HepG2 (cell line): ENCODE measurements around the gene ME3. TPM values are rescaled to one million over a fixed set of nuclear protein-coding genes. Genes with fewer than 3 reads are reported as not detected.

Experiments
- ATF7-NPFF ChIP-seq: sonication (generic); formaldehyde crosslinking; IDR thresholded peaks from 2 replicates; pipeline ENCODE4 v1.8.1; 2023; ENCODE audit warnings: mild to moderate bottlenecking, low read depth, missing genetic modification reagents, moderate library complexity
- BRCA1 ChIP-seq: sonication (generic); formaldehyde crosslinking; IDR thresholded peaks from 2 replicates; pipeline ENCODE4 v1.4.0; 2020; ENCODE audit warnings: missing genetic modification reagents
- FOXJ3 ChIP-seq: sonication (generic); formaldehyde crosslinking; IDR thresholded peaks from 2 replicates; pipeline ENCODE4 v1.4.0; 2020; ENCODE audit warnings: missing genetic modification reagents, mild to moderate bottlenecking, borderline replicate concordance
- HDAC1 ChIP-seq: sonication (generic); formaldehyde crosslinking; IDR thresholded peaks from 2 replicates; pipeline ENCODE4 v1.5.1; 2020; ENCODE audit warnings: mild to moderate bottlenecking, missing genetic modification reagents
- HHEX ChIP-seq: IDR thresholded peaks from 2 replicates; pipeline ENCODE4 v1.6.1; 2016; ENCODE audit warnings: control low read depth
- HNRNPUL1 ChIP-seq: fragments of 200-400 bp; formaldehyde crosslinking; IDR thresholded peaks from 2 replicates; pipeline ENCODE4 v1.6.1; 2017; ENCODE audit warnings: low read depth, mild to moderate bottlenecking, low read length, moderate library complexity
- ISL2 ChIP-seq: sonication (generic); formaldehyde crosslinking; IDR thresholded peaks from 2 replicates; pipeline ENCODE4 v1.5.0; 2020; ENCODE audit warnings: missing genetic modification reagents
- KDM2A ChIP-seq: sonication (generic); formaldehyde crosslinking; IDR thresholded peaks from 2 replicates; pipeline ENCODE4 v1.4.0; 2020; ENCODE audit warnings: low read depth, missing genetic modification reagents, borderline replicate concordance
- MAFF ChIP-seq: IDR thresholded peaks from 2 replicates; pipeline ENCODE4 v1.6.1; 2011; ENCODE audit warnings: low read depth, low read length, improper control_type of control experiment
- NR2F6 ChIP-seq, 2 experiments: IDR thresholded peaks; 2 replicates each; pipeline ENCODE4 v1.6.1; 2016; ENCODE audit warnings: antibody characterized with exemption in 1 of 2, mild to moderate bottlenecking in 1 of 2
- POLR2G ChIP-seq: fragments of 200-400 bp; formaldehyde crosslinking; IDR thresholded peaks from 2 replicates; pipeline ENCODE4 v1.6.1; 2018; ENCODE audit warnings: mild to moderate bottlenecking, low read depth, low read length, moderate library complexity
- RAD21 ChIP-seq: fragments of 450-650 bp; formaldehyde crosslinking; IDR thresholded peaks from 2 replicates; pipeline ENCODE4 v1.5.0; 2020; ENCODE audit warnings: mild to moderate bottlenecking
- RARA ChIP-seq: IDR thresholded peaks from 2 replicates; pipeline ENCODE4 v1.6.1; 2016; ENCODE audit warnings: missing genetic modification reagents, missing compliant biosample characterization
- SIX4 ChIP-seq: sonication (generic); formaldehyde crosslinking; IDR thresholded peaks from 2 replicates; pipeline ENCODE4 v1.4.0; 2020; ENCODE audit warnings: missing genetic modification reagents
- SNRNP70 ChIP-seq: fragments of 200-400 bp; formaldehyde crosslinking; IDR thresholded peaks from 2 replicates; pipeline ENCODE4 v1.6.1; 2017; ENCODE audit warnings: mild to moderate bottlenecking, low read depth, low read length, moderate library complexity
- SUZ12 ChIP-seq: fragments of 150-350 bp; IDR thresholded peaks from 2 replicates; pipeline ENCODE4 v1.6.1; 2014; ENCODE audit warnings: low read depth, low read length
- TBX3 ChIP-seq: fragments of 450-650 bp; IDR thresholded peaks from 2 replicates; pipeline ENCODE4 v1.6.1; 2017; ENCODE audit warnings: antibody characterized with exemption, mild to moderate bottlenecking, inconsistent platforms, borderline replicate concordance
- ZFP36L1 ChIP-seq: sonication (generic); formaldehyde crosslinking; IDR thresholded peaks from 2 replicates; pipeline ENCODE4 v1.8.0; 2022; ENCODE audit warnings: mild to moderate bottlenecking, missing genetic modification reagents, moderate library complexity
- ZNF12 ChIP-seq: sonication (generic); formaldehyde crosslinking; IDR thresholded peaks from 2 replicates; pipeline ENCODE4 v1.5.0; 2020; ENCODE audit warnings: missing genetic modification reagents
- ZNF251 ChIP-seq: sonication (generic); formaldehyde crosslinking; IDR thresholded peaks from 2 replicates; pipeline ENCODE4 v1.9.0; 2021; ENCODE audit warnings: mild to moderate bottlenecking, missing genetic modification reagents
- ZNF468 ChIP-seq: sonication (generic); formaldehyde crosslinking; IDR thresholded peaks from 2 replicates; pipeline ENCODE4 v1.8.0; 2022; ENCODE audit warnings: mild to moderate bottlenecking, moderate library complexity, missing genetic modification reagents
- polyA plus RNA-seq, 8 experiments: library from polyadenylated mRNA; depleted of rRNA in 3 of 8; stranded (reverse) in 7 of 8; unstranded in 1 of 8; fragments of >200 nt; fragmentation: Illumina TruSeq in 4 of 8; extraction: Trizol in 4 of 8; gene quantifications; 2 replicates each; pipeline versions ENCODE4 v1.2.1 to v1.2.3, GENCODE V29; 2011 to 2016; ENCODE audit warnings: low read depth in 4 of 8, missing spikeins in 1 of 8, mixed read lengths in 1 of 8; ENCODE audit not compliant: insufficient read depth in 1 of 8
- total RNA-seq, 5 experiments: library from RNA; depleted of rRNA; stranded (reverse); fragments of >200 nt; fragmentation: Illumina TruSeq; extraction: Trizol; gene quantifications; 2 replicates each; pipeline ENCODE4 v1.2.3, GENCODE V29; 2016; ENCODE audit warnings: low read depth in 1 of 5
- TF ChIP-seq, protein P1 (sequence below): sonication (generic); formaldehyde crosslinking; IDR thresholded peaks from 2 replicates; pipeline ENCODE4 v1.4.0; 2020; ENCODE audit warnings: mild to moderate bottlenecking, missing genetic modification reagents
- TF ChIP-seq, protein P2 (sequence below): sonication (generic); formaldehyde crosslinking; IDR thresholded peaks from 2 replicates; pipeline ENCODE4 v1.8.1; 2022; ENCODE audit warnings: low read depth, mild to moderate bottlenecking, missing genetic modification reagents
- TF ChIP-seq, protein P3 (sequence below): sonication (generic); formaldehyde crosslinking; IDR thresholded peaks from 2 replicates; pipeline ENCODE4 v1.5.0; 2020; ENCODE audit warnings: missing genetic modification reagents

Gene ME3
- total and polyA plus RNA-seq, 2 of the 13 experiments (the other 11 are each of a cell fraction or from before 2014, with no cell fraction given) = not detected

DNA sequence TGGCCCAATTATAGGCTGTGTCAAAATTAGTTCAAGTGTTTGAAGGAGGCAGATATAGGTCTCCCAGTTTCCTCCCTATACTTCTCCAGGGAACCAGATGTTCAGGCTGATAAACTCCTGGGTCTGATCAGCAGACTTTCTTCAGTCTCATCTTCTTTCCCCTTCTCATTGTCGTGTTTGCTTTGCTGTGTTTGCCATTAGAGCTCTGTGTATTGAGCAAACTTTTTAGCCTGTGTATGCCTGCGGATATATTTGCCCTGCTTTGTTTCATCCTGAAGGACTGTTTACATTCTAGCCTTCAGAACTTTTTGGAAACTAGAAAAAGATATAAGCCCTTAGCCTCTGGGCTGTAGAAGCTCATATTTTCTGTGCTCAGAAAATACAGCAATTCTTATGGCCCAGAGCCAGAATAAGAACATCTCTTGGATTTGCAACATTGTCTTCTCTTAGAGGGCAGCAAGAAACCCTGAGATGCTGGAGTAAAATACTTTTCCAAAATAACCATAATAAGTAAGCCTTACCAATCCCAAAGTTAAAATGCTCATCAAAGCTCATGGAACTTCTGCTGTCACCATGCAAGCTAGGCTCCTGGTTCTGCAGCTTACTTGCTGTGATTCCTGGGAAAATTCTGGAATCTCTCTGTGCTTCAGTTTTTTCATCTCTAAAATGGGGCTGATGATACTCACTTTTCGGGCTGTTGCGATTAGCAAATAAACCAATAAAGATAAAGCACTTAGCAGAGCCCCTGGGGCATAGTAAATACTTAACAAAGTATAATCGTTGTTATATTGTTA, 34.1 kb upstream of the ME3 start (continued):
- TF ChIP-seq, protein P1, sequence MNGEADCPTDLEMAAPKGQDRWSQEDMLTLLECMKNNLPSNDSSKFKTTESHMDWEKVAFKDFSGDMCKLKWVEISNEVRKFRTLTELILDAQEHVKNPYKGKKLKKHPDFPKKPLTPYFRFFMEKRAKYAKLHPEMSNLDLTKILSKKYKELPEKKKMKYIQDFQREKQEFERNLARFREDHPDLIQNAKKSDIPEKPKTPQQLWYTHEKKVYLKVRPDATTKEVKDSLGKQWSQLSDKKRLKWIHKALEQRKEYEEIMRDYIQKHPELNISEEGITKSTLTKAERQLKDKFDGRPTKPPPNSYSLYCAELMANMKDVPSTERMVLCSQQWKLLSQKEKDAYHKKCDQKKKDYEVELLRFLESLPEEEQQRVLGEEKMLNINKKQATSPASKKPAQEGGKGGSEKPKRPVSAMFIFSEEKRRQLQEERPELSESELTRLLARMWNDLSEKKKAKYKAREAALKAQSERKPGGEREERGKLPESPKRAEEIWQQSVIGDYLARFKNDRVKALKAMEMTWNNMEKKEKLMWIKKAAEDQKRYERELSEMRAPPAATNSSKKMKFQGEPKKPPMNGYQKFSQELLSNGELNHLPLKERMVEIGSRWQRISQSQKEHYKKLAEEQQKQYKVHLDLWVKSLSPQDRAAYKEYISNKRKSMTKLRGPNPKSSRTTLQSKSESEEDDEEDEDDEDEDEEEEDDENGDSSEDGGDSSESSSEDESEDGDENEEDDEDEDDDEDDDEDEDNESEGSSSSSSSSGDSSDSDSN (CRISPR knock-in tag) = no peak
- no peak for TF ChIP-seq POLR2G
- no peak for TF ChIP-seq HNRNPUL1
- peak; percentile 100 for TF ChIP-seq HHEX
- peak; percentile 73; the same call in 1 of the 2 replicates for TF ChIP-seq FOXJ3 (CRISPR knock-in tag)
- TF ChIP-seq ZNF251 (CRISPR knock-in tag) = no peak
- TF ChIP-seq HDAC1 (CRISPR knock-in tag) = peak; percentile 61; the same call in 1 of the 2 replicates
- peak; percentile 68 for TF ChIP-seq RARA (CRISPR knock-in tag)
- no peak for TF ChIP-seq SNRNP70
- TF ChIP-seq BRCA1 = no peak
- TF ChIP-seq ISL2 = peak; percentile 87
- TF ChIP-seq KDM2A = no peak
- TF ChIP-seq, protein P2, sequence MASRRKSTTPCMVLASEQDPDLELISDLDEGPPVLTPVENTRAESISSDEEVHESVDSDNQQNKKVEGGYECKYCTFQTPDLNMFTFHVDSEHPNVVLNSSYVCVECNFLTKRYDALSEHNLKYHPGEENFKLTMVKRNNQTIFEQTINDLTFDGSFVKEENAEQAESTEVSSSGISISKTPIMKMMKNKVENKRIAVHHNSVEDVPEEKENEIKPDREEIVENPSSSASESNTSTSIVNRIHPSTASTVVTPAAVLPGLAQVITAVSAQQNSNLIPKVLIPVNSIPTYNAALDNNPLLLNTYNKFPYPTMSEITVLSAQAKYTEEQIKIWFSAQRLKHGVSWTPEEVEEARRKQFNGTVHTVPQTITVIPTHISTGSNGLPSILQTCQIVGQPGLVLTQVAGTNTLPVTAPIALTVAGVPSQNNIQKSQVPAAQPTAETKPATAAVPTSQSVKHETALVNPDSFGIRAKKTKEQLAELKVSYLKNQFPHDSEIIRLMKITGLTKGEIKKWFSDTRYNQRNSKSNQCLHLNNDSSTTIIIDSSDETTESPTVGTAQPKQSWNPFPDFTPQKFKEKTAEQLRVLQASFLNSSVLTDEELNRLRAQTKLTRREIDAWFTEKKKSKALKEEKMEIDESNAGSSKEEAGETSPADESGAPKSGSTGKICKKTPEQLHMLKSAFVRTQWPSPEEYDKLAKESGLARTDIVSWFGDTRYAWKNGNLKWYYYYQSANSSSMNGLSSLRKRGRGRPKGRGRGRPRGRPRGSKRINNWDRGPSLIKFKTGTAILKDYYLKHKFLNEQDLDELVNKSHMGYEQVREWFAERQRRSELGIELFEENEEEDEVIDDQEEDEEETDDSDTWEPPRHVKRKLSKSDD (CRISPR knock-in tag) = no peak
- peak; percentile 94 for TF ChIP-seq TBX3
- TF ChIP-seq, protein P3, sequence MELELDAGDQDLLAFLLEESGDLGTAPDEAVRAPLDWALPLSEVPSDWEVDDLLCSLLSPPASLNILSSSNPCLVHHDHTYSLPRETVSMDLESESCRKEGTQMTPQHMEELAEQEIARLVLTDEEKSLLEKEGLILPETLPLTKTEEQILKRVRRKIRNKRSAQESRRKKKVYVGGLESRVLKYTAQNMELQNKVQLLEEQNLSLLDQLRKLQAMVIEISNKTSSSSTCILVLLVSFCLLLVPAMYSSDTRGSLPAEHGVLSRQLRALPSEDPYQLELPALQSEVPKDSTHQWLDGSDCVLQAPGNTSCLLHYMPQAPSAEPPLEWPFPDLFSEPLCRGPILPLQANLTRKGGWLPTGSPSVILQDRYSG (CRISPR knock-in tag) = no peak
- no peak for TF ChIP-seq RAD21
- no peak for TF ChIP-seq SUZ12
- peak; percentile 44; the same call in 1 of the 2 replicates for TF ChIP-seq ZNF12 (CRISPR knock-in tag)
- peak; percentile 80 for TF ChIP-seq NR2F6 (IDR thresholded peaks at IDR 0.05)
- TF ChIP-seq NR2F6 (CRISPR knock-in tag; IDR thresholded peaks at IDR 0.05) = peak; percentile 42
- TF ChIP-seq SIX4 (CRISPR knock-in tag) = peak; percentile 47; the same call in 1 of the 2 replicates
- TF ChIP-seq ATF7-NPFF (CRISPR knock-in tag) = no peak
- TF ChIP-seq ZFP36L1 = no peak
- TF ChIP-seq MAFF = 0 out of 2 replicates have a peak, but pooled peaks have one; percentile 4
- TF ChIP-seq ZNF468 (CRISPR knock-in tag) = no peak
